GM18867 (cell line): ENCODE data around the gene SAG.
A peak's percentile ranks its signal among the peaks of the same experiment; 100 is the strongest.

Experiments
- ATAC-seq: cut with Tn5 transposase; IDR thresholded peaks from one replicate; pipeline ENCODE4 v1.9.1; 2021; ENCODE audit warnings: mild to moderate bottlenecking, moderate library complexity; ENCODE audit not compliant: unreplicated experiment

The SAG gene

DNA sequence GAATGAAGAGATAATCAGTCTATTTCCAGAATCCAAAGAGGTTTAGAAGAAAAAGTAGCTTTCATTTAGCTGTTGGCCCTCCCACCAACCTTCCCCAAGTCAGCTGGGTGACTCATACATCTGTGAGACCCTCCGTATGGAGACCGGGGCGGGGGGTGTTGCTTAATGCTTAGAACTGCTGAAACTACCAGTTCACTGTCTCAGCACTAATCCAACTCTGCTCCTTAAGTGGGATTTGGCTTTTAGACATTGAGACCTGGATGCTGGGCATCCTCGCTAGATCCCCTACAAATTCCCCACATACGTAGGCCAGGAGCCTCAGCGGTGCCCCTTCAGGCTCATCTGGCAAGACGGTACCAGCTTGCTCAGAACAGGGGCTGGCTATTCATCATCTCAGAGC, at the start of gene SAG:
Gene SAG, plus strand, starts transcription at position 252 of the 400 bp plus-strand sequence. CDS start 1,374 bp downstream, outside the sequence.
- ATAC-seq: no peak

DNA sequence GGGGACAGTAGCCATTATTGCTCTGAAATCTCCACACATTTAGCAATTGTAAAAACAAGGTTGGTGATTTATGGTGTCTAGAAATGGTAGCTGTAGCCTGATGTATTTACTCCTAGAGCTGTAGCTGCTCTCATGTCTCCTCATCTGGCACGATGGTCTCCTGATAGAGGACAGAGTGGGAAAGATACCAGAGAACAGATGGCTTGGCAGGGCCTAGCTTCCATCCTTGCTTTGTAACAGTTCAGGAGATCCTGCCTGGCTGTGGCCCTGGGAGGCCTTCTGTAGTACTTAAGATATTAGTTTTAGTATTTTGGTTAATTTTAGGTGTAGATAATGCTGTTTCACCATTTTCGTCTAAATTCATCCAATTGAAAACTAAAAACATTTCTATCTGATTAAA, 49.4 kb upstream of the SAG start:
- no peak for ATAC-seq

DNA sequence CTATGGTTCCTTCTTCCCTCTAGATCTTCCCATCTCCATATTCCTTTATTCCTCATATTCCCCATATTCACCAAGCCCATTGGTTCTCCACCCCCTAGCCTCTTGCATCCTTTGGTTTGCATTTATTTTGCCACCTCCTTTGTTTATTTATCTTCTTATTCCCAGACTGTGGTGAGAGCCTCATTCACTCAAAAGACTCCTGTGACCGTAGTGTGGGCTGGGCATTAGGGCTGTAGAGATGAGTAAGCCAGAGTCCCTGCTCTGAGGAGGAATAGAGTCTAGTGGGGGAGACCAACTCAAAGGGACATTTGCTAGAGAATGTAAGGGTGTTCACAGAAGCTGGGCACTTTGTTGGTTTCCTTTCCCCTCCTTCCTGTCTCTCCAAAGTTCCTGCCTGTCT, 47.9 kb upstream of the SAG start:
- no peak for ATAC-seq

DNA sequence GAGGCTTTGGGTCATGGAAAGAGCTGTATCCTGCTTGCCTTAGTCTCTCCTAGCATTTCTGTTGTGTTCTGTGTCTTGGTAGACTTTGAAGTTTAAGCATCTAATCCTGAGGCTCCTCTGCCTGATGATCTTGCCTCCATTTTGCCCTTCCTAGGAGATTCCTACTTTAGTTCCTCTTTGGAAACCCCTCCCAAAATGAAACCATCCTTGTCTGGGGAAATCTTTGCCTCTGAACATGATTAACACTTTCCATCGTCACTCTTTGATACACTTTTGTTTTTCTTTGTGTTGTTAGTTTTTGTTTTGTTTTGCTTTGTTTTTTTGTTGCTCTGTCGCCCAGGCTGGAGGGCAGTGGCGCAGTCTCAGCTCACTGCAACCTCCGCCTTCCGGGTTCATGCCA, 47.0 kb upstream of the SAG start:
- no peak for ATAC-seq

DNA sequence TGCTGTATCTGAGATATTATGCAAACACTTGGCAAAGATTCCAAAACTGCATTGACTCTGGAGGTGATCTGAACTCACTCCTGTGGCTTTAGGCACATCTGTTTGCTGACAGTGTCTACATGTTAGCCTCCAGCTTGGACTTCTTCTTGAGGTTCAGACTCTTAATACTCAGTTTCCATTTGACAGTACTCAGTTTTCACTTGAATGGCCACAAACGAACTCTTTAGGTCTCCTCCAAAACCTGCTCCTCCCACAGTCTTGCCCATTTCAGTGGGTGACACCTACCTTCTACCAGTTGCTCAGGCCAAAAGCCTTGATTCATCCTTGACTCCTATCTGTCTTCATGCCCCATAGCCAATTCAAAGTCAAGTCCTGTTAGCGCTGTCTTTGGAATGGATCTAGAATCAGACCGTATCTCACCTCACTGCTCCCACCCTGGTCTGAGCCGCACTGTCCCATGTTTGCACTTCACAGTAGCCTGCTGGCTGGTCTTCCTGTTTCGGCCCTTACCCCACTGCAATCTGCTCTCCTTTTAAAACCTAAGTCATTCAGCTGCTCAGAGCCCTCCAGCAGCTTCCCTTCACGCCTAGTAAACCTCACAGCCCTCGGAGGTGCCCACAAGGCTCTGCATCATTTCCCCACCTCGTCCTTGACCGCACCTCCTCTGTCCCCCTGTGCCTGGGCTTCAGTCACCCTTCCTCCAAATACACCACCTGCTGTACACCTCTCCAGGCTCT, 45.6 kb upstream of the SAG start:
- ATAC-seq: peak; percentile 73

DNA sequence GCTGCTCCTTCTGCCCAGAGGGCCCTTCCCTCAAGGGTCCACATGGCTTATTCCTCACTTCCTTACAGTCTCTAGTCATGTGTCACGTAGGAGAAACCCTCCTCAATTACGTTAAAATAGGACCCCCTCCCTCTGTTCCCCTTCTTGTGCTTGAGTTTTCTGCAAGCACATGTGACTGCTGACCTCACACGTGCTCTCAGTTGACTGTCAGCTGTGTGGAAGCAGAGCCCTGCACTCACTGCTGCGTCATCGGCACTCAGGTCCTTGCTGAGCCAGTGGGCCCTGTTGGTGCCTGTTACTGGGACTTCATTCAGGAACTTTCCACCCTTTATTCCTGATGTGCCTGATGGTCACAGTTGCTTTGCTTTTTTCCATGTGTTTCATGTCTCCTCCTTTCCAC, 45.1 kb upstream of the SAG start:
- ATAC-seq: peak; percentile 8

DNA sequence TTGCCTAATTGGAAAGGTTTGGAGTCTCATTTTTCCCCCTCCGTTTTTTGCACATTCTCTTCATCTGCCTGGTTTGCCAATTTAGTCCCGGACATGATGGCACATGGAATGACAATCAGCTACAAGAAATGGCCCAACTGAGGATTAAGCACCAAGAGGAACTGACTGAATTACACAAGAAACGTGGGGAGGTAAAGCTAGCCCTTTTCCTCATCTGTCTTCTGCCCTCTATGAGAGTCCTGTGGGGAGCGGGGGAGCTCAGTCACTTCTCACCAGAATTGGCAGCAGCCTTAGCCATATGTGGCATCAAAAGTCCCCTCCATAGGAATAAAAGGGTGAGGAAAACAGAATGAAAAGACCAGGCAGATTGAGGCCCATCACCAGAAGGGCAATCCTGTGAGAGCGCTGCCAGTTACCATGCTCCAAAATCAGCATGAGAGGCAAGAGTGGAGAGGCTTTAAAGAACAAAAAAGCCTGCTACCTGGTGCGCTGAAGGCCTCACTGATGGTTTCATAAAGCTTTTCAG, 44.5 kb upstream of the SAG start:
- ATAC-seq: no peak

DNA sequence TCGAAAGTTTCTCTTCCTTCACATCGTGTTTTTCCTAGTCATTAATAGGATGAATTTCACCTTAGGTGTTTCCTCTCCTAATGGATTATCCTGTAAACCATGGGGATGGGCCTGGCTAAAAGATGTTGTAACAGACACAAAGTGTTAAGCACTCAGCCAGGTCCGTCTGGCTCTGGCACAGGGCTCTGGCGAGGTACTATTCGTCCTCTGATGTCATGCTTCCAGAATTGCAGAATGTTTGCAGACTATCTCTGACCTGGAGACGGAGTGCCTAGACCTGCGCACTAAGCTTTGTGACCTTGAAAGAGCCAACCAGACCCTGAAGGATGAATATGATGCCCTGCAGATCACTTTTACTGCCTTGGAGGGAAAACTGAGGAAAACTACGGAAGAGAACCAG, 42.9 kb upstream of the SAG start:
- no peak for ATAC-seq

DNA sequence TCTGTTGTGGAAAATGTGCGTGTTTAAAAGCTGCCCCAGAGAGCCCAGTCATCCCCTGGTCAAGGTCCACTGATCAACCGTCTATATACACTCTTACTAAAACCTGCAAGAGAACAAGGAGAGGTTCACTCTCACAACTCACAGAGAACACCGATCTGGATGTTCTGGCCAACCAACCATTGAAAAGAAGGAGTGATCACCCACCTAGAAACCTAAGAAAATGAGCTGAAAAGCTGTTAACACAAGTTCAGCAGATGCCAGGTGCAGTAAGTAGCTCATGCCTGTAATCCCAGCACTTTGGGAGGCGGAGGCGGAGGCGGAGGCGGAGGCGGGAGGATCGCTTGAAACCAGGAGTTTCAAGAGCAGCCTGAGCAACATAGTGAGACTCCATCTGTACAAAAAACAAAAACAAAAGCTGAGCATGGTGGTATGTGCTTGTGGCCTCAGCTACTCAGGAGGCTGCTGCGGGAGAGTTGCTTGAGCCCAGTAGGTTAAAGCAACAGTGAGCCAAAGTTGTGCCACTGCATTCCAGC, 41.7 kb upstream of the SAG start:
- ATAC-seq: no peak

DNA sequence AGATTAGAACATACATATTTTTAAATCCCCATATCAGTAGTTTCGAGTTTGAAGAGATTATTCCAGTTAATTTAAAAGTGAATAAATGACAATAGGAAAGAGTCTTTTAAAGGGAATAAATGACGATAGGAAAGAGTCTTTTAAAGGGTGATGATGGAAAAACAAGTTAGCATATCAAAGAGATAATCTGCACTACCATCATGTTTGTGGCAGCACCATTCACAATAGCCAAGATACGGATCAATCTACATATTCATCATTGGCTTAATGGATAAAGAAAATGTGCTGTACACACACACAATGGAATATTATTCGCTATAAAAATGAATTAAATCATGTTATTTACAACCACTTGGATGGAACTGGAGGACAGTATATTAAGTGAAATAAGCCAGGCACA, 41.1 kb upstream of the SAG start:
- no peak for ATAC-seq

DNA sequence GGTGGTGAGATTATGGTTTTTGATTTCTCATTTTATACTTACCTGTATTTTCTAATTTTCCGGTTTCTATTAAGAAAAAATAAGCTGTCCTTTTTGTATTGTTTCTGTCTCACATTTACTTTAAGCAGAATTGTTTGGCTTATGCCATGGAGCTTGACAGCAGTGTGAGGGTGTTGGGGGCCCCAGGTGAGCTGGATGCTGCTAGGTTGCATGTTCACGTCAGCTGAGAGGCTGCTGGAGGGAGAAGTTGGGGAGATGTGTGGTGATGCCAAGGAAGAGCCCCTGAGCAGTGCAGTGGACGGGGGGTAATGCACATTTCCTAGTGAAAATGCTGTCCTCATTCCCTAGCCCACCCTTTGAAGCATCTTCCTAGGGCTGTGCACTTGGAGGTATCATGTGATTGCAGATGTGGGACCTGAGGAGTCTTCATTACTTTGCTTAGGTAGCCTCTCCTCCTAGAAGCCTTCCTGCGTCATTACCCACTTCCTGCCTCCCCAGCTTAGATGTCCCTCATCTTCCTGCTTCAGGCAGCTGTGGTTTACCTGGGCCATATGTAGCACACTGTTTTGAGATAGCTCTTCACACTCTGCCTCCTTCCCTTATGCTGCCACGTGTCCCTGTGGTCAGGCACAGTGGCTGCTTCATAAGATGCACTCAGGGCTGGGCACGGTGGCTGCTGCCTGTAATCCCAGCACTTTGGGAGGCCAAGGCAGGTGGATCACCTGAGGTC, 39.9 kb upstream of the SAG start:
- peak; percentile 81 for ATAC-seq

DNA sequence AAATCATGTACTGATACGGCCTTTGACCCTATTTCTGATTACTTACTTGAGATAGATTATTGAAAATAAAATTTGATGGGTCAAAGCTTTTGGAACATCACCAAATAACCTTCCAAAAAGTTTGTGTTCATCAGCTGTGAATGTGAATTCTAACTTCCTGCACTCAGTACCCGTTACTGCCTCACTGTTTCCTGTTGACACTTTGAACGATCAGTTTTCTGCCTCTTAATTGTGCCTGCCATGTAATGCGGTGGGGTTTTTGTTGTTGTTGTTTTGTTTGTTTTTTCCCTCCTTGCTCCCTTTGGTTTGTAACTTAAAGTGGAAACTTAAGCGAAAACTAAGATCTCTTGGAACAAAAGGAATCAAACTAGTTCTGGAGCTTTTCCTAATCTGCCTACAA, 37.2 kb upstream of the SAG start:
- no peak for ATAC-seq

DNA sequence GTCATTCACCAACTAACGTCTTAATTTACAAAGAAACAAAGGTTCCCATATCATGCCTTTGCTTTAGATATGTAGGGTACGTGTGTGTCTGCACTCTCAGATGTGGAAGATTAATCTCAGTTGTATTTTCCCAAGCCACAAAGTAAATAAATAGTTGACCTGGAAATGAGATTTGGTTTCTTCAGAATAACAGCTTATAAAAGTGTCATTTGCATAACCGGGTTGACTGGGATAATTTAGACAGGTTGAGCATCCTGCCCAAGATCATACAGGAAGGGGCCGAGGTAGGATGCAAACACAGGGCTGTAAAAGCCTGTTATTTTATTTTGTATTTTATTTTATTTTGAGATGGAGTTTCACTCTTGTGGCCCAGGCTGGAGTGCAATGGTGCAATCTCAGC, 36.7 kb upstream of the SAG start:
- ATAC-seq: no peak

DNA sequence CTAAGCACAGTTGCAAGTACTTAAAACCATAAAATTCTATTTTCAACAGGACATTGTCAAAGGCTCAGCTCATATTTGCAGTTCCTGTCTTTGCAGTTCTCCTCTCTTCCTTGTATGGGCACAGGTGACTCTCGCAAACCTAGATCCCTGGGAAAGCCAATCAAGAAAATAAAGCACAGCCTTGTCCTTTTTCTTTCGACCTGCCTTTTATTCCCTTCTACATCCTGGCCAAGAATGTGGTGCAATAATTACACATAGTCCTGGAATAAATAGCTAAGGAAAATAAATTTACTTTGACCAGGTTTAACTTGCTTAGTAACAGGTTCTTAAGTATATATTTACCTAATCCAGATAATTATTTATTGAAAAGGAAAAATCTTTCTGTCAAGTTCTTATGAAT, 35.9 kb upstream of the SAG start:
- ATAC-seq: no peak

DNA sequence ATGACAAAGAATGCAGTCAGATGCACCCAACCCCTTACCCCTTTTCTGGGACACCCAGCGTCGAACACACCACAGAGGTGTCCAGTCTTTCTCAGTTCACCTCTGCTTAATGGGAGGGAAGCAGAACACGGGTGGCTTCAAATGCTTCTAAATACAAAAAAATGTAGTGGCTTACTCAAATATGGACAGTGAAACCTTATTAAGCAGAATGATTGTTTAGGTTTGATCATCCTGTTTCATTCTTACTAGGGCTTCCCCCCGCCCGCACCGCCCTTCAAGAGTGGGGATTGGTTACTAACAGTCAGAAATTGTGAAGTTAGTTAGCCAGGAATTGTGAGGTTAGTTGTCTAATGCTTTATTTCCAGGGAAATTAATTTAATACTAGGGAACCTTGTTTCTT, 34.5 kb upstream of the SAG start:
- no peak for ATAC-seq

DNA sequence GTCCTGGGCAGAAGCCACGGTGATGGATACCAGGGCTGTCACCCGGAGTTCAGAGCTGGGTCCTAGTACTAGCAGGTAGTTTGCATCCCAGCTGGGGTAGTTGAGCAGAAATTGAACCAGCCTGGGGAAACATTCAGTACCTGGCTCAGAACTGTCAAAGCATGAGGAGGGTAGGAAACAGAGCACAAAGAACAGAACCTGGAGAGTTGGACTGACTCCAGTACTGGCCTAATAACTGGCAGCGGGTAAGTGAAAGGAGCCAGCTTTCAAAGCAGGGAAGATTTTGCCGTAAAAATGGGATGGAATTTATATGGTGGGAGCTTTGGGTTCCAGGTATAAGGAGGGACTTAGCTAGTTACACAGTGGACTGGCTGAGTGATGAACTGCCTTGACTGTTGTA, 32.4 kb upstream of the SAG start:
- no peak for ATAC-seq

DNA sequence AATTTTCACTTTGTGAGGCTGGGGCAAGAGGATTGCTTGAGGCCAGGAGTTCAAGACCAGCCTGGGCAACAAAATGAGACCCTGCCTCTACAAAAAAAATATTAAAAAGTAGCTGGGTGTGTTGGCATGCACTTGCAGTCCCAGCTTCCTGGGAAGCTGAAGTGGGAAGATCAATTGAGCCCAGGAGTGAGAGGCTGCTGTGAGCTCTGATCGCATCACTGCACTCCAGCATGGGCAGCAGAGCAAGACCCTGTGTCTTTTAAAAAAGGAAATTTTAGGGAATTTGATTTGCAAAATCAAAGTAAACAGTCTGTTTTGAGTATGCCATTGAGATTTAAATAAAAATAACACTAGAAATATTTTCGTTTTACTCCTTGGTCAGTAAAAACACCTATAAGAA, 28.7 kb upstream of the SAG start:
- ATAC-seq: no peak

DNA sequence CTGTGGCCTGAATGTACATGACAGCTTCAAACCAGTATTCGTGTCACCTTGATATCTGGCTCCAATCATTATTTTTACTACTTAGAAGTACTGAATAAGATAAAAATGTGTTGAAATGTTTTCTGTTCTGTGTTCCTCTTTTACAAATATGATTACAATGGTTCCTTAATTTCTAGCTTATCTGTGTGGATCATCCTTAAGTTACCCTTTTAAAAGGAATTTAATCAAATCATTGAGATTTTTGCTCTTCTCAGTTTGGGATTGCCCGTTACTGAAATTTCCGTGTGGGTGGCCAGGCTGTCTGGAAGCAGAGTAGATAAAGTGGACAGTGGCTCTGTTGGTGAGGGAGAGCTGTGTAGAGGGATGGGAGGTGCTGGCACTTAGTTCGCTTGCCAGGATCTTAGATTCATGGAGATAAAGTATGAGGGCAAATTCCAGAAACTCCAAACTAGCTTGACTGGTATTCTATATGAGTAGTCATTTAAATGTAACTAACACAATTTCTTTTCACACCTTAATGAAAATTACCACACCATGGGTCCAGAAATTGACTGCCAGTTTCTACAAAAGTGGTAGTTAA, 27.4 kb upstream of the SAG start:
- no peak for ATAC-seq

DNA sequence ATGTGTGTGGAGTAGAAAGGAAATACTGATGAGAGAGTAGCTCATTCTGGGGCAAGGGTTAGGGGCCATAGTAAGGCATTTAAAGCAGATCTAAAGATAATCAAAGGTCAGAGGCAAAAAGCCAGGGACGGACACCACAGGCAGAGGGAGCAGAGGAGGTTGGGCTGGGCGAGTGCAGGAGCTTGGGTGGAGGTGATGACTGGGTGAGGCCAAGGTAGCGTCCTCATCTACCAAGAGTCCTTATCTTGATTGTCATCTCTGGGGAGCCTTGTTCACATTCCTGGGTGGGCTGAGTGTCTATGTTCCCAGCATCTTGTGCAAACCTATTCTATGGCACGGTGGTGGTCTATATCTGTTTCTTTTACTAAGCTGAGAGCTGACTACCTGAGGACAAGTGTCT, 26.1 kb upstream of the SAG start:
- no peak for ATAC-seq

DNA sequence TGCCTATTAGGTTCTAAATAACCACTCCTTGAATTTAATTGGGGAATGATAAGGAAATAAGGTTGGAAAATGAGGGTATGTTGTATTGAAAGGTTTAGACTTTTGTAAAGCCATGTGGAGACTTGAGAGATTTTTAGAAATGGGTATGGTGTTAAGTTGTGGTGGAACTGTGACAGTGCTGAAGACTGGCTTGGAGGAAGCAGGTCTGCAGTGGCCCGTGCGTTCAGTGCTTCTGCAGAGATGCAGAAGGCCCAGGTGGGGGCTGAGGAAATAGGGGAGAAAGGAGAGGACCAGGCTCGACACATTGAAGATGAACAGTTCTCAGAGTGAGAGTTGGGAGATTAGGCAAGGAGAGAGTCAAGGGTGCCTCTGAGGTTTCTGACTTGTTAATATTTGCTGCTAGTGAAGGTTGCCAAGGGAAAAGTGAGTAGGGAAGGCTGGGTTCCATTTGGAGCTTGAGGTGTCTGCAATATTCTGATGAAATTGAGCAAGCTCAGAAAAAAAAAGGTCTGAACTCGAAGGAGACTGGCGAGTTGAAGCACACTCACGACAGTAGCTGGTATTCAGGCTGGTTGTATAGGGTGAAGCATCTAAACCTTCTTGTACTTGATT, 25.5 kb upstream of the SAG start:
- no peak for ATAC-seq

DNA sequence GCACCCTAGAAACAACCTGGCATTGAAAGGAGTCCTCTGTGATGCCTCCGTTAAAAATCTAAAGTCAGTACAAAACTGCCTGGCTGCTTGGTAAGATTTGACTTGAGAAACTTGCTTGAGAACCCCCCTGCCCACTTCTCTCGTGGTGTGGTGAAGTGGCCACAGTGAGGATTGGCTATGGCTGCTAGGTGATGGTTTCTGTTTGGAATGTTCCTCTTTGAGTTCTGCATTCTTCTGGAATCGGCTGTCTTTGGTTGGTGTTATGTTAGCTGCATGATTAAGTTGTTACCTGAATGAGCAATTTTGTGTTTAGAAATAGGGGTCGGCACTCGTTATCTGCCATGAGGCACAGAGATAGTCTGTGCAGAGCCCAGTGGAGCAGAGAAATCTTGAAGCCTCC, 21.7 kb upstream of the SAG start:
- no peak for ATAC-seq
